Esophagus squamous epithelium (tissue), 4 donors: ENCODE data around the gene TMEM245.

Experiments used
- POLR2A ChIP-seq, 4 donors: fragments of 450-650 bp; IDR thresholded peaks; one replicate each; pipeline ENCODE4 v1.6.1; 2017; ENCODE audit warnings: antibody characterized with exemption in 4 of 4, mild to moderate bottlenecking in 4 of 4, moderate library complexity in 3 of 4
- TF ChIP-seq, protein P1 (sequence below), 6 experiments: fragments of 450-650 bp in 4 of 6; fragments of 200-600 bp in 2 of 6; sonication (generic) in 2 of 6; IDR thresholded peaks; one replicate each; pipeline ENCODE4 v1.5.1; 2016 to 2019; ENCODE audit warnings: antibody characterized with exemption in 6 of 6, mild to moderate bottlenecking in 4 of 6, moderate library complexity in 4 of 6

DNA sequence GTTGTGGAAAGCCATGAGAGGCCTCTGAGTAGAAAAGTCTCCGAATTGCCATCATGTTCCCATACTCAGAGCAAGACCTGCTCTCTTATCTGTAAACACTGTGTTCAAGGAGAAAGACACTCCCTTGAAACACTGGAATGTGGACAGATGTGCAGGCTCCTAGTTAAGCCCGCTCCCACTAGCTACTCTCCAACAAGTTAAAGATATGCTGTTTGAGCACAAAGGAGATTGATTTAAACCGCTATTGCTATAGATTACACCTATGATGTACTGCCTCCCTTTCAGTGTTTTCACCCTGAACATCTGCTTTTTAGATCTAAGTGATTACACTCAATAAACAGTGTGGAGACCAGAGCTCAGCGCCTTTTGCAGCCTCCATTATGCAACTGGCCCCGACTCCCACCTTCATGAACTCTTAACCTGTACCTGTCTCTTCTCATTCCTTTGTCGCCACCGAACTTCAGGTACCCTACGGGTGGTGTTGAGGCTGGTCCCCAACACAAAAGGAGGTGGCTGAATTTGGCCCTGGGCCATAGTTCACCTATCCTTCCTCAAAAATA lies 47.5 kb downstream of the TMEM245 start:
- TF ChIP-seq, protein P1, sequence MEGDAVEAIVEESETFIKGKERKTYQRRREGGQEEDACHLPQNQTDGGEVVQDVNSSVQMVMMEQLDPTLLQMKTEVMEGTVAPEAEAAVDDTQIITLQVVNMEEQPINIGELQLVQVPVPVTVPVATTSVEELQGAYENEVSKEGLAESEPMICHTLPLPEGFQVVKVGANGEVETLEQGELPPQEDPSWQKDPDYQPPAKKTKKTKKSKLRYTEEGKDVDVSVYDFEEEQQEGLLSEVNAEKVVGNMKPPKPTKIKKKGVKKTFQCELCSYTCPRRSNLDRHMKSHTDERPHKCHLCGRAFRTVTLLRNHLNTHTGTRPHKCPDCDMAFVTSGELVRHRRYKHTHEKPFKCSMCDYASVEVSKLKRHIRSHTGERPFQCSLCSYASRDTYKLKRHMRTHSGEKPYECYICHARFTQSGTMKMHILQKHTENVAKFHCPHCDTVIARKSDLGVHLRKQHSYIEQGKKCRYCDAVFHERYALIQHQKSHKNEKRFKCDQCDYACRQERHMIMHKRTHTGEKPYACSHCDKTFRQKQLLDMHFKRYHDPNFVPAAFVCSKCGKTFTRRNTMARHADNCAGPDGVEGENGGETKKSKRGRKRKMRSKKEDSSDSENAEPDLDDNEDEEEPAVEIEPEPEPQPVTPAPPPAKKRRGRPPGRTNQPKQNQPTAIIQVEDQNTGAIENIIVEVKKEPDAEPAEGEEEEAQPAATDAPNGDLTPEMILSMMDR (IDR thresholded peaks at IDR 0.05), result no peak
- TF ChIP-seq POLR2A (IDR thresholded peaks at IDR 0.05), result no peak
